ENCODE measurements around the gene RAP1GAP2. TPM values are rescaled to one million over a fixed set of nuclear protein-coding genes. Genes with fewer than 3 reads are reported as not detected.

The RAP1GAP2 gene
- total and polyA plus RNA-seq, 2 of the 8 experiments (the other 6 are each of a cell fraction or from before 2014, with no cell fraction given) = 24.0 to 63.8 TPM

GRCh38 chr17:2803971-2804370 lies 7.7 kb downstream of the RAP1GAP2 start:
- no peak overlapping the region for H2AFZ ChIP-seq (ENCODE audit: low read length)
- no peaks in the 10 kb centered on the region; a peak in 2 of 7 replicates for H3K4me1 ChIP-seq (replicated peaks in 1 of 4; ENCODE audit: control insufficient read depth in 3 of 4, insufficient read depth in 4 of 4, low read length in 3 of 4)
- ChIA-PET POLR2A (ENCODE audit: partially characterized antibody) (no interaction called here), CTCF (ENCODE audit: partially characterized antibody) (interaction anchor here (0.6 to 3.2 kb wide), 4 partner anchors 12 to 71 kb away, joined by 3 to 12 read pairs (median 4); no protein-coding TSS in a partner anchor)
- no peak overlapping the region for H3K9ac ChIP-seq (replicated peaks in 1 of 4; ENCODE audit: extremely low read depth in 1 of 4, low read depth in 3 of 4, low read length in 3 of 4)
- no peaks in the 10 kb centered on the region for H3K36me3 ChIP-seq (ENCODE audit: control insufficient read depth in 2 of 4, insufficient read depth in 4 of 4, low read length in 3 of 4)
- H2BK20ac ChIP-seq (ENCODE audit: low read length) = no peak overlapping the region
- H3K4me2 ChIP-seq (ENCODE audit: insufficient read depth in 1 of 2, low read depth in 2 of 2, low read length in 2 of 2) = no peak overlapping the region
- no peak overlapping the region for H3K27ac ChIP-seq (ENCODE audit: low read depth, low read length)
- H3K79me2 ChIP-seq (ENCODE audit: control insufficient read depth in 1 of 2, insufficient read depth in 2 of 2, low read length in 2 of 2) = no peaks in the 10 kb centered on the region
- H3K14ac ChIP-seq (ENCODE audit: insufficient read length) = no peak overlapping the region
- no peak overlapping the region for H4K91ac ChIP-seq (replicated peaks; ENCODE audit: insufficient read length, low read length)
- no peak overlapping the region for H3K4ac ChIP-seq (replicated peaks; ENCODE audit: insufficient read length, low read depth, low read length)
- no peak overlapping the region for H2BK15ac ChIP-seq (ENCODE audit: low read length)
- no peaks in the 10 kb centered on the region for H3K23me2 ChIP-seq (ENCODE audit: low read depth, low read length)
- H3K79me1 ChIP-seq (ENCODE audit: low read depth, low read length) = no peaks in the 10 kb centered on the region
- H3K4me3 ChIP-seq (ENCODE audit: extremely low read depth in 1 of 4, insufficient read depth in 2 of 4, low read depth in 3 of 4, low read length in 4 of 4) = no peak overlapping the region
- no peak for FAIRE-seq
- no peak overlapping the region for H2AK5ac ChIP-seq (ENCODE audit: low read depth, low read length)
- H4K20me1 ChIP-seq (replicated peaks in 1 of 2; ENCODE audit: control insufficient read depth in 1 of 2, insufficient read depth in 2 of 2, low read length in 2 of 2) = peaks cover 0 to 4% of the 10 kb centered on the region in 2 experiments
- 91% methylated on average over 4 of the region's 4 CpGs; no CpG with 5 or more reads in 1 of the 2 experiments for WGBS, 2 experiments (ENCODE audit: extremely low coverage in 1 of 2, insufficient coverage in 1 of 2, insufficient read length in 1 of 2, insufficient replicate concordance in 2 of 2, low coverage in 1 of 2, low lambda C conversion rate in 2 of 2, missing lambda C conversion rate in 1 of 2)
- no peak overlapping the region for H2BK12ac ChIP-seq (ENCODE audit: low read depth, low read length)
- no peak overlapping the region for H3K23ac ChIP-seq (ENCODE audit: insufficient read length)
- no peak overlapping the region for H2BK120ac ChIP-seq (replicated peaks; ENCODE audit: low read depth, low read length)
- no peak overlapping the region for H3K18ac ChIP-seq (ENCODE audit: extremely low read depth, low read length)
- H3K27me3 ChIP-seq (replicated peaks in 1 of 4; ENCODE audit: control insufficient read depth in 3 of 4, extremely low read depth in 1 of 4, insufficient read depth in 3 of 4, low read length in 3 of 4) = no peaks in the 10 kb centered on the region
- no peak overlapping the region for H3K56ac ChIP-seq (replicated peaks; ENCODE audit: insufficient read length, low read depth, low read length)
- DNase-seq (ENCODE audit: low read depth in 1 of 2, low spot score in 2 of 2) = no peak
- no peak overlapping the region for H2BK5ac ChIP-seq (ENCODE audit: low read depth, low read length)
- peak overlapping the region; percentile 78; the same call in 1 of the 2 replicates for H4K8ac ChIP-seq (ENCODE audit: extremely low read depth, insufficient read depth, low read length)
- no peaks in the 10 kb centered on the region for H3K9me3 ChIP-seq (ENCODE audit: insufficient read depth in 2 of 2, low read depth in 1 of 2, low read length in 1 of 2)
- no peak overlapping the region for H4K5ac ChIP-seq (ENCODE audit: insufficient read length, low read depth, low read length)
- TF ChIP-seq SIRT6 (IDR thresholded peaks at IDR 0.05; ENCODE audit: low read length) (no peak), POLR2A (IDR thresholded peaks at IDR 0.05; ENCODE audit: control extremely low read depth in 1 of 2, low read depth in 2 of 2, low read length in 2 of 2) (no peak), E2F6 (IDR thresholded peaks at IDR 0.05) (no peak), MAX (IDR thresholded peaks at IDR 0.05) (no peak), GTF2F1 (IDR thresholded peaks at IDR 0.05; ENCODE audit: borderline replicate concordance, low read depth, low read length) (no peak), ATF2 (IDR thresholded peaks at IDR 0.05; ENCODE audit: low read length) (no peak), ASH2L (IDR thresholded peaks at IDR 0.05; ENCODE audit: low read length) (no peak), TAF1 (IDR thresholded peaks at IDR 0.05; ENCODE audit: low read depth, low read length) (no peak), YY1 (IDR thresholded peaks at IDR 0.05; ENCODE audit: low read depth, low read length) (no peak), RBBP5 (IDR thresholded peaks at IDR 0.05; ENCODE audit: borderline replicate concordance, low read depth, low read length) (no peak), MAFK (IDR thresholded peaks at IDR 0.05; ENCODE audit: low read depth, low read length) (no peak), CEBPB (IDR thresholded peaks at IDR 0.05; ENCODE audit: low read depth, low read length) (no peak), TAF7 (optimal IDR thresholded peaks at IDR 0.05; ENCODE audit: borderline replicate concordance, low read depth, low read length) (no peak)
